Hindlimb muscle (tissue), 1 donor: ENCODE results near the gene PDSS2. TPM values are rescaled to one million over a fixed set of nuclear protein-coding genes. Genes with fewer than 3 reads are reported as not detected.
"Not testable (repeated sequence)": the region's sequence is repeated elsewhere in the genome, so short reads cannot be mapped to it uniquely, and the experiment has no call there.

Experiments
- DNase-seq: peaks from one replicate; pipeline ENCODE4 v3.0.0-alpha.2; 2013
- polyA plus RNA-seq: library from polyadenylated mRNA; unstranded; fragments of 120-200 nt; gene quantifications from one replicate; pipeline ENCODE4 v1.2.1, GENCODE V29; 2013; ENCODE audit not compliant: insufficient read length

PDSS2 gene, protein sequence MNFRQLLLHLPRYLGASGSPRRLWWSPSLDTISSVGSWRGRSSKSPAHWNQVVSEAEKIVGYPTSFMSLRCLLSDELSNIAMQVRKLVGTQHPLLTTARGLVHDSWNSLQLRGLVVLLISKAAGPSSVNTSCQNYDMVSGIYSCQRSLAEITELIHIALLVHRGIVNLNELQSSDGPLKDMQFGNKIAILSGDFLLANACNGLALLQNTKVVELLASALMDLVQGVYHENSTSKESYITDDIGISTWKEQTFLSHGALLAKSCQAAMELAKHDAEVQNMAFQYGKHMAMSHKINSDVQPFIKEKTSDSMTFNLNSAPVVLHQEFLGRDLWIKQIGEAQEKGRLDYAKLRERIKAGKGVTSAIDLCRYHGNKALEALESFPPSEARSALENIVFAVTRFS
- polyA plus RNA-seq: 8.8 TPM

DNA sequence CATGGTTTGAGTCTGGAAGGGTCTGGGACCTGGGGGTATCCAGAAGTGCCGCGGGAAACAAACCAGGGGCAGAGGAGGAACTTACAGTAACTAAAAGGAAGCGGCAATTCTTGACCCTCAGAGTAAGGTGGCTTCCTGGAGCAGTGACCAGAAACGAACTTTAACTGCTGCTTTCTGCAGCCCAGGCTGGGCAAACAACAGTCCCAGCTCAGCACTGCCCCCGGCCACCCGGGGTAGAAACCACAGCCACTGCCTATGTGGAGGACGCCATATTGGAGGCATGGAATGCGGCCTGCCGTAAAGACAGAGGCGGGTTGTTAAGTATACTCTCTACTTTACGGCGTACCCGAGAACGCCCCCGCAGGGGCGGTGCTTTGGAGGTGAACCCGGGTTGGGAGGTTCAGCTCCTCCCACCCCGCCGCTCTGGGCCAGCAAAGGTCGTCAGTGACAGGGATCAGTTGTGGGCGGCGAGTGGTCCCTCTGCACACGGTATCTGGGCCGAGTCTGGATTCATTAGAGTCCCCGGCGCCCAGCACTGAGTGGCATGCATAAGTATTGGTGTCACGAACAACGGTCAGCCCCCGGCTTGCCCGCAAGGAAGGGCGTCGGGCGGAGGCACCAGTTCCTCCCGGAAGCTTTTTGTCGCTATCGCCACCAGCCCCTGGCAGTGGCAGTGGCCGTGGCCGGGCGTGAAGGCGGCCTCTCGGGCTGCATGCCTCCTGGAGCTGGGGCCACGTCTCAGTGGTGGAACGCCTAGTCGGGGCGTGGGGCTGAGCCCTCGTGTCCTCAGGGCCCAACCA lies at the start of gene PDSS2:
Gene PDSS2, minus strand, starts transcription at position 282 of the 800 bp plus-strand sequence. Its CDS starts 279 bp downstream, at position 3.
- DNase-seq: peak; percentile 96

GRCh38 chr6:107506145-107506544 lies 46.8 kb upstream of the PDSS2 start:
- DNase-seq: no peak

DNA sequence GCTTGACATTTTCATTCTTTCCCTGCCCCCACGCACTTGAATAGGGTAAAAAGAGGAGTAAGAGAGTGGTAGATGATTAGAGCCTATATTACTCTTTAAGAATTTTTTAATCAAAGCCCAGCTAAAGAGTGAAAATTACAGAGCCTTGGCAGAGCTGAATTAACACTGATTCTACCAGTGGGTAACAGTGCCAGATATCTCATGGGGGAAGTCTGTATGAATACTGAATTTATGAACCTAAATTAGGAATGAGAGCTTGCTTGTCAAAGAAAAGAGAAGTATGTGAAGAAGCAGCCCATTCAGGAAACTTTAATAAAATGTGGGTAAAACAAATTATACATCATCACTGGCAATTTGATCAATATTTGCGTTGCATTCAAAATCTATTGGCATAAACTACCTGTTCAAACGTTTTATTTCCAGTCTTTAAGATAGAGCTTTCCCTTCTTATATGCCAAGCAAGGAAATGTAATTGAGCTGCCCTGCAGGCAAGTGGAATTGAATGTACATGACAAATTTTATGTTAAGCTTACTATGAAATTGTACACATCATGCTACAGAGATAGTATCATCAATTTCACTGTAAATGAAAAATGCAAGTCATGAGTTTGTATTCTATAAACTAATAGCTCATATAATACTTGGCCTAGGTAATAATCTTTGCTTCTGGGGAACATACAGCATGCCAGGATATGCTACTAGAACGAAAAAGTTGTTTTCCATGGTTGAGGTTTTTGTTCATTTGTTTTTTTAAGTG lies 45.1 kb upstream of the PDSS2 start:
- DNase-seq: no peak

DNA sequence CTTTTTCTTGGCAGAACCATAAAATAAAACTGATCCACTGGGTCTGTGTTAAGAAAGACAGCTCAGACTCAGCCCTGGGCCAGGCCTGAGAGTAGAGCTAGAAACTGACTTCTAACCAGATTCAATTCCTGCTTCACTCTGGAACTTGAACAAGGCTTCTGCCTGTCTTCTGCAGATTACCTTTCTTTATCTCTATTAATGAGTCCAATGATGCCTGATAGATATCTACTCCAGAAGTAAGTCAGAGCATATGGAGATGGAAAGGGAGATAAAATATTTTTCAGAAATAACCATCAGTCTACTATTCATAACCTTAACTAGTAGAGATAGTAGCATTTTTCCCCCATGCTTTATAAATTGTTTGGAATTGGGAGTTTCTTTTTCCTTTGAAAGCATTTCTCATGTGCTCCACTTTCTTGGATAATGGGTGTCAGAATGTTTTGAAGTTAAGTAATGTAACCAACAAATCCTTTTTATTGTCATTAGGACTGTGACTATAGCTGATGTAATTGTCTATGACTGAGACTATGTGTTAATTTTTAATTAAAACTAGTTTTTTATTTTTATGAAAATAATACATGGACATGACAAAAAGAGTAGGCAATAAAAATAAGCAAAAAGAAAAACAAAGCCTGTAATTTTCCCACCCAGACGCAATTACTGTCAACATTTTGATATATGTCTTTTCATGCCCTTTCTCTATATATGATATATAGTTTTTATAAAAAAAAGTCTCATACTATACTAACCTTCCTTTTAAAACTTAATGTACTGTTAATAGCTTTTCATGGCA lies 37.7 kb upstream of the PDSS2 start:
- no peak for DNase-seq

- peak; percentile 24 for DNase-seq
Measured at GRCh38 chr6:107495971-107496370, 36.6 kb upstream of the PDSS2 start.

GRCh38 chr6:107495196-107495643 lies 35.9 kb upstream of the PDSS2 start:
- peak; percentile 85 for DNase-seq

DNA sequence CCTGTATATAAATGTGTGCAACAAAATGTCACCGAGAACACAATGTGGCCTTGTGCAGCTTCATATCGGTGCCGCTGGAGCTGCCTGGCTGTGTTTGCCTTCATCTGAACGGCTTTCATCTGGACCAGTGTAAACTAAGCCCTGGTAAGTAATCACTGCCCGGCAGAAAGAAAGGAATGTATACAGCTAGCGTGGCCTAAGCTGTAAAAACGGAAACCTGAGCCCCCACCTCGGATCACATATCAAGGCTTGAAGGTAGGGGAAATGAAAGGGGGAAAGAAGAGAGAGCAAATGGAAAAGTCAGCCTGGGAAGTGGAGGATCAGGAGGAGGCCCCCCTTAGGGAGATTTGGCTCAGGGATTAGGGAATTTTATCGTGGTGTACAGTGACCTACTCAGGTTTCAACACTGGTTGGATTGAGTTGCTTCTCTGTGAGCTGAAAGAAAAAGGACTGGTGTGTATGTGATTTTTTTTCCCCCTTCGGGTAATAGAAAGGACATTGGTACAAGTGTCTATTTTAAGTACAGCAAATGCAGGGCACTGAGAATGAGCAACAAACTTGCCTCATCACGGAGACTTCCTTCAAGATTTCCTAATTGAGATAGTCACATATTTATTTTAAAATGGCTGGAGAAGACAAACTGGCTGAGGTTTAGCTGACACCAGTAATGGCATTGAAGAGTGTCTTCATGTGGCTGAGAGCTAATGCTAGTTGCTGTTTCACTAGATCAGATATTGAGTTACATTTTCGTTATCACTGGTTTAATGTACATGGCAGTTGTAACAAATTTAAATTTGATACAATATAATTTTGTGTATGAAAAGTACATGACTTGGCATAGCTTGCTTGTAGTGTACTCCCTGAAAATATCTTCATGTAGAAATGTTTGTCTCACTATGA lies 34.0 kb upstream of the PDSS2 start:
- DNase-seq: peak; percentile 48

DNA sequence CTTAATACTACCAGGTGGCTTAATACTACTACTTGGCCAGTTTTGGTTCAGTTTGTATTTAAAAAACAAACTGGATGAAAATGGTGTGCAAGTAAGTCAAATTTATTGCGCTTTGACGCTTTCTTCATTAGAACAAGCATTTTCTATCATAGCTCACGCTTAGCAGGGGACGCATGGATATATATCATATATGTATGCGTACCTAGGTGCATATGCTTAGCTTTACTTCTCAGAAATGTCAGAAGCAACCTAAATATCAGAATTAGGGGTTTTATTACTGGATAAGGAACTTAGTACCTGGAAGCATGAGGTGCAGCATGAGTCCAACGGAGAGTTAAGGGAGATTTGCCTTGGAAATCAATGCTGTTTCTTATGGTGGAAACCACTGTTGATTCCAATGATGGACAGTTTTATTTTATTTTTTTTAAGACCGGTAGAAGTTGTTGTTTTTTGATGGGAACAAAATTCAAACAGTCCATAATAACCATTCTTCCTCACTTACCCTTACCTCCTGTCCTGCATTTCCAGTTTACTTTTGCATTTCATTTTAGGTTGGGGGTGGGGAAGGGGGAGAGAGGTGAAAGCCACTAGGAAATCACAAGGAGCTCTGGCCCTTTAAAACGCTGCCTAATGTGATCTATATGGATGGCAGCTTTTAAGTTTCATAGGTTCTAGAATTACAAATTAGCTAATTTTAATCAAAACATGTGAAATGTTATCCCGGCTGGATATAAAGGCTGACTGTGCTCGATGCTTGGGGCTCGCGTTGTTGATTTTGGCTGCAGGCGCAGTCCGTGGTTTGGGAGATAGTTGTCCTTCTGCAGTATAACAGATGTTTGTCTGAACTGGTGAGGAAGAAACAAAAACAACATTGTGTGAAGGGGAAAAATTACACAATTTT lies 32.6 kb upstream of the PDSS2 start:
- peak; percentile 37 for DNase-seq

- DNase-seq: peak; percentile 87
Measured at GRCh38 chr6:107491138-107491609, 31.8 kb upstream of the PDSS2 start.

DNA sequence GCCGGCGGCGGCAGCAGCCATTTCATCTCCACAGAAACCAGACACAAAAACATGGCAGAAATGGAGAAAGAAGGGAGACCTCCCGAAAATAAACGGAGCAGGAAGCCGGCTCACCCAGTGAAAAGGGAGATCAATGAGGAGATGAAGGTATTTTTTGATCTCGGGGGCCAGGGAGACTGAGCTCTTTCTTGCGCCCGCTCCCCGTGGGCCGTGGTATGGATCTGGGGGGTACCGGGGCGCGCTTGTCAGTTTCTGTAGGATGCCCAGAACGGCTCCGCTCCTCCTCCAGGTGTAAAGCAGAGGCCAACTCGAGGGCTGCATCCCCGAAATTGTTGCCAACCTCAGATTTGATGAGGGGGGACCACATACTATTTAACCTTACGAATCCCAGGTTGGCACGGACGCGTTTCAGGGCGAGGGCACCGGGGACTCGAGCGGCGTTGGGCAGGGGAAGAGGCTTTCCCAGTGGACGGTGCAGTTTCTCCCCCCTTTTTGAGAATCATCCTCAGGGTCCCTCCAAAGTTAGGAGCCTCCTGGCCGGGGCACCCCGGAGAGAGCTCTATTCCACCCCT lies 31.3 kb upstream of the PDSS2 start:
- peak; percentile 37 for DNase-seq

DNA sequence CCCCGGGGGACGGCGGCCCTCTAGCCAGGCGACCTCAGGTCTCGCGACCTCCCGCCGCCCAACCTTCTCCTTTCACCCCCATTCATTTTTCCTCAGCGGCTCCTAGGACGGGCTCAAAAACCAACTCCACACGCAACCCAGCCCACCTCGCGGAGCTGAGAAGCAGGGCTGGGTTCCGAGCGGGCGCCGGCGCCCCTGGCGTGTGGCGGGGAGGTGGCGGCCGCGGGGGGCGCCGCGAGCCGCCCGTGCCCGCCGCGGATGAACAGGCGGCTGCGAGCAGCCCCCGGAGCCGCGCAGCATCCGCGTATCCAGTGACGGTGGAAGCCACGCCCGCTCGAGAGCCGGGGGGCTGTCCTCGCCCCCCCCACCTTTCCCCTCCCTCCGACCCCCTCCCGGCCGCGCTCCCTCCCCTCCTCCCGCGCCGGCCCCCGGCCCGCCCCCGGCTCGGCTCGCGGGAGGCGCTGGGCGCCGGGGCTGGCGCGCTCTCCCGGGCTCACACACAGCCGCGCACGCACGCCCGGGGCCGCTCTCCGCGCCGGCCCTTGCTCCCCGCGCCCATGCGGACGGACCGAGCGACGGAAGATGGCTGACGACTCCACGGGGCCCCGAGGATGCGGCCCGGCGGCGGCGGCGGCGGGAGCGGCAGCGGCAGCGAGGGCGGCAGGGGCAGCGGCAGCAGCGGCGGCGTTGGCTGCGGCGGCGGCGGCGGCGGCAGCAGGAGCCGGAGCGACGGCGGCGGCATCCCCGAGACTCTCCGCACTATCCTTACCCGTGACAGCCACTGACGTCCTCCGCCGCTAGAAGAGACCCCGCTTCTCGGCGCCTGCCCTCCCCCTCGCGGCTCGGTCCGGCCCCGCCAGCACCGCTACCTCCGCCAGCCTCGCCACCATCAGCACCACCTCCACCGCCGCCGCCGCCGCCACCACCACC lies 30.5 kb upstream of the PDSS2 start, which contains the start of gene SOBP:
Gene SOBP, plus strand, starts transcription at position 482 of the 930 bp plus-strand sequence. CDS start 500 bp downstream, outside the sequence.
- peak; percentile 92 for DNase-seq

- DNase-seq: peak; percentile 71
Measured at GRCh38 chr6:107488875-107489635, 29.7 kb upstream of the PDSS2 start.

DNA sequence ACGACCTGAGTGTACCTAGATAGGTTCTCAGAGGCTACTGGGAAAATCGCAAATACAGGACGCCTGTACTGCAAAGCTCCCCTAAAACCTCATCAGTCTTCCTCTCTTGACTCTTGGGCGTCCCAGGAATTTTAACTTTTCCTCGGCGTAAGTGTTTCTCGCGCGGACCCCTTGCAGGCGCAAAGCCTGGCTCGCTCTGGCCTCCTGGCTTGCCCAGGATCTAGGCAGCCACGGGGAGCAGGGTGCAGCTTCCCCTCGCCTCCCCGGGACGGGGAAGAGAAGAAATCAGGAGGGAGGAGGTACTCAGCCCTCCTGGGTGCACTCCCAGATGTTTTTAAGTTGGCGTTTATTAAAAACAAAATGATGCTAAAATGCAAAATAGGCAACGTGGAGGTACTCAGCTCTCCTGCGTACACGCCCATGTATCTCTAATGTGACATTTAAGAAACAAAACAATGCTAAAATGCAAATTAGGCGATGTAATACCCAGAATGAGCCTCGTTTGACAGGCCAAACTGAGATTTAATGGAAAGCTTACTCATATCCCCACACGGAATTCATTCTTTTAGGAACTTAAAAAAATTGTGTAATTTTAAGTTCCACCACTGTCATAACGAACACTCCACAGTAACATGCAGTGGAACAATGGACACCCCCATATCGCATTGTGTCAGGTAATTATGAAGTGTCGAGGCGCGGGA lies 29.0 kb upstream of the PDSS2 start:
- no peak for DNase-seq

DNA sequence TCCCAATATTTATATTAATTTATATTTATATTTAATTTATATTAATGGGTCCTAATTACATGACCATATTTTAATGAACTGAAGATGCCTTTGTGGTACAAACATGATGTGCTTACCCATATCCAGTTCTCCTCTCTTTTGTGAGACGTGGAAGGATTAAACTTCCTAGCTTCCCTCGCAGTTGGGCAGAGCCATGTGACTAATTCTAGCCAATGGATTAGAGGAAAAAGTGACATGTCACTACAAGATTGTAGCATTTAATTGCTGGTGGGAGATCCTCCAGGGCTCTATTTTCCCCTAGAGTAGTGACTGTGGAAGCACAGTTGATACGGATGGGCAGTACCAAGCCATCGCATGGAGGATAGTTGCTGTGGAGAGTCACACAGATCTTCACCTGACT lies 25.8 kb upstream of the PDSS2 start:
- no peak for DNase-seq

DNA sequence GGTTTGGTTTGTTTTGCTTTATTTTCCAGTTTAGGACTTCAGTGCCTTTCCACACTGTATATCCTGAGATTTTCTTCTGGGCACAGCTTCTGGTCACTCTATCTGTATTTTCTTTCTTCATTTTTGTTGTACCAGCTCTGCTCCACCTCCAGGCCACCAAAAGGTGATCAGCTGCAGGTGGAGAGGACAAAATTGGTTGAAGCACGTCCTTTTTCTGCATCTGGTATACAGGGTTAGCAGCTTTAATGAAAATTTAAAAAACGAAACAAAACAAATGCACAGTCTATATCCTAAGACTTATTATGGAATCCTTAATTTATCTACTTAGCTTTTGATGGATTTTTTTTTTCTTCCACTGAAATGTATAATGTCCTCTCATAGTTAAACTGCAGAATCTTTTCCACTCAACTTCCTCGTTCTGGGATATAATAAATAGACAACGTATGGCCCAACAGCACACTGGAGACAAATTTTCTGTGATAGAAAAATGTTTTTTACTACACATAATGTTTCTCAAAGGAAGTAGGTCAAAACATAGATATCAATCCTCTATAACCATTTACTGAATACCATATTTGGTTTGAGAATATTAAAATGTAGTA lies 19.8 kb upstream of the PDSS2 start:
- DNase-seq: no peak

DNA sequence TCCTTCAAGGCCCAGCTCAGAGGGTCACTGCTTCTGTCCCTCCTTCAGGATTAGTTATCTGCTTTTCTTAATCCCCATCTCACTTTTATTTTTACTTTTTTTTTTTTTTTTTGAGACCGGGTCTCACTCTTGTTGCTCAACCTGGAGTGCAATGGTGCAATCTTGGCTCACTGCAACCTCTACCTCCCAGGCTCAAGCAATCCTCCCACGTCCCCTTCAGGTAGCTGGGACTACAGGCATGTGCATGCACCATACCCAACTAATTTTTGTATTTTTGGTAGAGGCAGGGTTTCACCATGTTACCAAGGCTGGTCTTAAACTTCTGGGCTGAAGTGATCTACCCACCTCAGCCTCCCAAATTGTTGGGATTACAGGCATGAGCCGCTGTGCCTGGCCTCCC lies 16.5 kb upstream of the PDSS2 start:
- DNase-seq: not testable (repeated sequence)
